Activated T-cell treated with anti-CD3 and anti-CD28 coated beads for 48 hours (primary cell): ENCODE measurements around the gene CAMK1D.

ENCODE experiments used
- DNase-seq: peaks from one replicate; pipeline ENCODE4 v3.0.0-alpha.2; 2020; ENCODE audit warnings: low read depth

The CAMK1D gene

GRCh38 chr10:12658526-12658925 lies 309.2 kb downstream of the CAMK1D start:
- no peak for DNase-seq

DNA sequence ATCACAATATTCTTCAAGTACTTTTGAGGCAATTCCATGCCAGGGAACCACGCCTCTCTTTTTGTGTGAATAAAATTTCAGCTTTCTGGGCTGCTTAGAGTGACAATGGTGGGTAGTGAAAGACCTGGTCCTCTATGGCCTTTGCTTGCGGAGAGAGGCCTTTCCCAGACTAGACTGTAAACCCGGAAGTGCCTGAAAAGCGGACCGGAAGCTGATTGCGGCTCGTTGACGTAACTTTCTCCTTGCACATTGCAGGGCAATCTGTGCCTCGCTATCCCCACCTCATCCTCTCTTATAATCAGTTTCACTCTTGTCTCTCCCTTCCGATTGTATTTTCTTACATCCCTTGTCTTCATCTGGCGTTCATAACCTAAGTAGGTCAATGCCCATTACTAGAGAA lies 310.4 kb downstream of the CAMK1D start:
- no peak for DNase-seq

DNA sequence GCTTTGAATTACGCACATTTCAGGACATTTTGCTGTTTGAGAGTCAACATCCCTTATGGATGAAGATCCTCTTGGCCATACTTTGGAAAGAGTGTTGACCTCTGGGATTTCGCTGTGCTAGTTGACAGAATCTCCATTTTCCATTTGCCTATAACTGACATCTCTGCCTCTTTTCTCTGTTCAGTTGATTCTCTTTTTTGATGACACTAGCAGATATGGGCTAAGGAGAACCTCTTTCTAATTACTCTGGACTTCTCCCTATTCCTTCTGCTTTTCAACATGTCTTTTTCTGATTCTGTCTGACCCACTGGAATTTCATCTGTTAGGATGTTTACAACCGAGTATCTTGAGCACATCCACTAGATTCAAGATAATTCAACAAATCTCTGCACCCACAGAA lies 311.5 kb downstream of the CAMK1D start:
- DNase-seq = no peak

DNA sequence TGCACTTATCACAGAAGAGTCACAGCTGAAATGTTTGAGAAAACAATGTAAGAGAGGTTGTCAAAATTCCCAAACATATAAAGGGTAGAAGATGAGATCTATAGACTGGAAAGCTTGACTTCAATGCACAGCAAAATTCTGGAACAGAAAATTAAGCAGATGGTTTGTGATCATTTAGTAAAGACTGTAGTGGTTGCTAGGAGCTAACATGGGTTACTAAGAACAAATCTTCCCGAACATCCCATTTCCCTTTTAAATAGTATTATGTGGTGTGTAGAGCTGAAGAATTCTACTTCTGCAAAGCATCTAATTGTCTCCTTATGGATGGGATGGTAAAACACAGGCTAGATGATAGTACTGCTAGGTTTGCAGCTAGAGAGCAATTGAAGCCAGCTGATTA lies 312.3 kb downstream of the CAMK1D start:
- DNase-seq = no peak

- DNase-seq = no peak
Measured at GRCh38 chr10:12663863-12664262, 314.5 kb downstream of the CAMK1D start.

DNA sequence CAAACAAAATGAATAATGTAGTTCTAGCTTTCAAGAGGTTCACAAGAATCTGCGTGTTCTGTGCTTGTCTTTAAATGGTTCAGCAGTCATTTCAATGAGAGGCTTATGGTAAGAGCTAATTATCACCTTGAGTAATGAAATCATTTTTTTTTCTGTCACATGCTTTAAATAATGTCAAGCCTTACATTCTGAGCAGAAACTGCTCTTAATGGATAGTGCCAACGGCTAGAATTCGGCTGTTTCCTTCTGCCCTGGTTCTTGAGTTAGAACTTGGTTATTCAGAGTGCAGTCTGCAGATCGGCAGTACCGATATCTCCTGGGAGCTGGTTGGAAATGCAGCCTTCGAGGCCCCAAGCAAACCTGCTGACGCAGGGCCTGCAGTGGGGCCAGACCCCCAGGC lies 316.2 kb downstream of the CAMK1D start:
- no peak for DNase-seq

GRCh38 chr10:12667052-12667451 lies 317.7 kb downstream of the CAMK1D start:
- DNase-seq = no peak

GRCh38 chr10:12668634-12669033 lies 319.3 kb downstream of the CAMK1D start:
- no peak for DNase-seq

DNA sequence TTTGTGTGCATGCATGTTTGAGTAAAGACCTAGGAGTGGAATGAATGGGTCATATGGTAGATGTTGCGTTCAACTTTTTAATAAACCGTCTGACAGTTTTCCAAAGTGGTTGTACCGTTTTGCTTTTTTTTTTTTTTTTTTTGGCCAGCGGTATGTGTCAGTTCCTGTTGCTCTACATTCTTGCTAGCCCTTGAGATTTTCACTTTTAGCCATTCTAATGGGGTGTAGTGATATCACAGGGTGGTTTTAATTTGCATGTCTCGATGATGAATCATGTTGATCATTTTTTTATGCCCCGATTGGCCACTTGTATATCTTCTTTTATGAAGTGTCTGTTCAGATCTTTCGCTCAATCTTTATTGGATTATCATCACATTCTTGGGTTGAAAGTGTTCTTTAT lies 320.7 kb downstream of the CAMK1D start:
- no peak for DNase-seq

DNA sequence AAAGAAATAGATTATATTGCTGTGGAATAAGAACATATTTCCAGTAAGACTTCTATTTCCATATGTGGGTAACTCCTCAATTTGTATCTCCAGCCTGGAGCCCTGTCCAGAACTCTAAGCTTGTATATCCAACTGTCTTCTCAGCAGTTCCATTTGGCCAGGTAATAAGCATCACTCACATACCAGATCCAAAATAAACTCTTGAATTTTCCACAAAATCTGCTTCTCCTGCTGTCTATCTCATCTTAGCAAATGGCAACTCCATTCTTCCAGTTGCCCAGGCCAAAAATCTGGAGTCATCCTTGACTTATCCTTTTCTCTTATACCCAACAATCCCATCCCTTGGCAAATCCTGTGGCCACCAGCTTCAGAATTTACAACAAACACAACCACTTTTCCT lies 325.8 kb downstream of the CAMK1D start:
- no peak for DNase-seq

DNA sequence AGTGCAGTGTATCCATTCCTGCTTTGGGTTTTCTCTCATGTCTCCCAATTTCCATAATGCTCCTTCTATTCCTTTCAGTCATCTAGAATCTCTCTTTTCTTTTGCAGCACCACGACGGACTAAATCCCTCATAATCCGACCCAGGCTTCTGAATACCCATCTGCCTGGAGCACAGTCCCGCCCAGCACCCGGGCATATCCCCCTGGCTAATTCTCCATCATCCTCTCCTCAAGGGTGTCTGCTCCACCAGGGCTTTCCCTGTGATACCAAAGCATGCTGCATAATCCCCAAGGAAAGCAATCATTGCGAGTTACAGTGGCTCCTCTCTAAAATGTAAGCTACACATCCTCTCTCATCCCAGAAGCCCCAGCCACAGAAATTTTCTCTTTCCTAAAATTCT lies 330.3 kb downstream of the CAMK1D start:
- DNase-seq = no peak

DNA sequence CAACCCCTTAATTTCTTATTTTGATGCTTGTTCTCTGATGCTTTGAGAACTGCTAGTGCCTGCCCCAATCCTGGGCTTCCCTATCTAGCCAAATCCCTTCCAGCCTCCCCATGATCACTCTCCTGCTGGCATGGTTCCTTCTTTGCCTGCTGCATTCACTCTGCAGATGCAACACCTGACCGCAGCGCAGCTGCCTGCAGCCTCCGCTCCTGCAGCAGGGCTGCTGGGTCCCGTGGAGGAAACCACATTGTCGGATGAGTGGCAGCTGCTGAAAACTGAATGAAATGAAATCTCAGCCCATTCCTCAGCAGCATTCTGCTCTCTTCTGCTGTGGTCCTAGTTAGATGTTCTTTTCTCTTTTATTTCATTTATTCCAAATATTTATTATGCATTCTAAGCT lies 331.9 kb downstream of the CAMK1D start:
- DNase-seq = no peak

GRCh38 chr10:12684784-12685183 lies 335.4 kb downstream of the CAMK1D start:
- DNase-seq = no peak

- no peak for DNase-seq
Measured at GRCh38 chr10:12685261-12686058, 336.1 kb downstream of the CAMK1D start.

- DNase-seq = no peak
Measured at GRCh38 chr10:12687996-12688395, 338.6 kb downstream of the CAMK1D start.

- no peak for DNase-seq
Measured at GRCh38 chr10:12689893-12690292, 340.5 kb downstream of the CAMK1D start.

DNA sequence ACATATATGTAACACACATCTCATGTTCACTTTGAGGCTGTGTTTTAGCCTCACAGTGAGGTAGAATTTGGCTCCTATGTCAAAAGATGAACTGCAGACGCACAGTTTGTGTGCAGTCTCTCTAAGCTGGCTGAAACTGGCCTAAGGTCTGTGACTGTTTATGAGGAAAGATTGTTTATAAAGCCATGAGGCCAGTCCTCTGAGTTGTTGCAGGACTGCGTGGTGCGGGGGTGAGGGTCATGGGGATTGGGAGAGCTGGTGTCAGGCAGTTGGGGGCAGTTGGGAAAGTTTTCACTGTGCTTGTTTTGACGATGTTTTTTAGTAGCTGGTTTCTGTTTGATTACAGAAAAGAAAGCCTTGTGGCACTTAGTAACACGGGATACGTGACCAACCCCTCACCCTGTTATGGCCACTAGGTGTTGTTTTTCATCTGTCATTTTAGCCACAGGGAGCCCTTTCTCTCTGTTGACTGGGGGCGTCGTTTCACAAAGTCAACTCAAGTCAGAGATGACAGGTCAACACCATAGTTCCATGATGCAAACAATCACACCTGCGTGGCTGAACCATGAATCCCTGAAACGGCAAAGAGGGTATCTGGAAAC lies 341.3 kb downstream of the CAMK1D start:
- DNase-seq = no peak

- no peak for DNase-seq
Measured at GRCh38 chr10:12691596-12691995, 342.2 kb downstream of the CAMK1D start.

GRCh38 chr10:12697764-12698163 lies 348.4 kb downstream of the CAMK1D start:
- DNase-seq = no peak

DNA sequence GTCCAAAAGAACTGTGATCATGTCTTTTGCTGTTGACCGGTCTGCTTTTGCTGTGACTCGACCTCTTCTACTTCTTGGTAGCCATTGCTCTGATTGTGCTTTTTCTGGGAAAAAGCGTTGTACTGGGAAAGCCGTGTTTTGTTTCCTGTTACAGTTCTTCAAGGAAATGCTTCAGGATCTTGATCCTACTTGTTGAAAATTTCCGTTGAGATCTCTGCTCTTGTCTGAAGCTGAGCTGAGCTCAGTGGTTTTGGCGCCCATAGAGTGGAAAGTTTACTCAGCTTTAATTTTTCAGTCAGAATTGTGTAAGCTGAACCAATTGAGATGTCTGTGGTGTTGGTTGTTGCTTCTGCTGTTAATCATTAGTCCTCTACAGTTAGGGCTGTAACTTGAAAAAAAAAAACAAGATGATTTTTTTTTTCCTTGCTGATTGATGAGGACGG lies 349.9 kb downstream of the CAMK1D start:
- DNase-seq = no peak

DNA sequence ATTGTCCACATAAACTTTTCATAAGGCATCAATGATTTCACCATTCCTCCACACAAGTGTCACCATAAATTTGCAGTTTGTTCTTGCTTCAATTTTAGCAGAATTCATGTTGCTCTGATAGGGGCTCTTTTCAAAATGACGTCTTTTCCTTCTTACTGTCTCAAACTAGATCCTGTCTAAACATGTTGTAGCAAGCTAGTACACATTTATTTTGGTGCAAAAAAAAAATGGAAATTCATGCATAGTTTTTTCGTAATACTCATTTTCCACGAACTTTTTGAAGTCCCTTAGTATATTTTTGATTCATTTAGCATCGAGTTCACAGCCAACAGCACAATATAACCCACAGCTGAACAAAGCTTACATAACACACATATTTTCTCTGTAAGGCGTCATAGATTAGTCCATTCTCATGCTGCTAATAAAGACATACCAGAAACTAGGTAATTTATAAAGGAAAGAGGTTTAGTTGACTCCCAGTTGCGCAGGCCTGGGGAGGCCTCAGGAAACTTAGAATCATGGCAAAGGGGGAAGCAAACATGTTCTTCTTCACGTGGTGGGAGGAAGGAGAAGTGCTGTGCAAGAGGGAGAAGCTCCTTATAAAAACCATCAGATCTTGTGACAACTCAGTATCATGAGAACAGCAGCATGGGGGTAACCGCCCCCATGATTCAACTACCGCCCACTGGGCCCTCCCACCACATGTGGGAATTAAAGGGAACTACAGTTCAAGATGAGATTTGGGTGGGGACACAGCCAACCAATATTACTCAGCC lies 350.6 kb downstream of the CAMK1D start:
- DNase-seq = no peak

- DNase-seq = no peak
Measured at GRCh38 chr10:12700557-12700874, 351.2 kb downstream of the CAMK1D start.

- no peak for DNase-seq
Measured at GRCh38 chr10:12701696-12702095, 352.3 kb downstream of the CAMK1D start.
